OCI-LY3 (cell line): ENCODE results near the gene AGBL1.

Experiments
- H2AFZ ChIP-seq: fragments of 200-600, 300-600 bp; shearing (Covaris generic); 2 replicates; pipeline ENCODE4 v1.6.0; 2014; ENCODE audit warnings: antibody characterized with exemption, low read depth, low read length
- H3K27ac ChIP-seq: fragments of 200-600, 300-600 bp; sonication (generic); 2 replicates; pipeline ENCODE4 v1.5.1; 2014; ENCODE audit warnings: mild to moderate bottlenecking, low read length, moderate library complexity, mixed read lengths
- H3K27me3 ChIP-seq: fragments of 200-600, 300-600 bp; sonication (generic); 2 replicates; pipeline ENCODE4 v1.6.1; 2014; ENCODE audit warnings: low read depth, low read length, mixed read lengths
- H3K36me3 ChIP-seq: fragments of 200-600, 300-600 bp; sonication (generic); replicated peaks from 2 replicates; pipeline ENCODE3; 2014; ENCODE audit warnings: low read depth, low read length, mixed read lengths
- H3K4me1 ChIP-seq: fragments of 300-600, 200-600 bp; sonication (generic); 2 replicates; pipeline ENCODE4 v1.6.1; 2014; ENCODE audit warnings: low read length, mixed read lengths
- H3K4me2 ChIP-seq: fragments of 200-600, 300-600 bp; sonication (generic); 2 replicates; pipeline ENCODE4 v1.6.1; 2014; ENCODE audit warnings: low read length, mixed read lengths
- H3K4me3 ChIP-seq: fragments of 300-600, 200-600 bp; sonication (generic); 2 replicates; pipeline ENCODE4 v1.5.1; 2014; ENCODE audit warnings: antibody characterized with exemption, mild to moderate bottlenecking, low read length, moderate library complexity
- H3K79me2 ChIP-seq: fragments of 300-600, 200-600 bp; shearing (Covaris generic); 2 replicates; pipeline ENCODE4 v1.6.1; 2014; ENCODE audit warnings: mild to moderate bottlenecking, low read length, mixed read lengths
- H3K9ac ChIP-seq: fragments of 300-600, 200-600 bp; shearing (Covaris generic); 2 replicates; pipeline ENCODE4 v1.6.0; 2014; ENCODE audit warnings: mild to moderate bottlenecking, low read length, moderate library complexity
- H3K9me3 ChIP-seq: fragments of 200-600, 300-600 bp; shearing (Covaris generic); 2 replicates; pipeline ENCODE4 v1.6.1; 2014; ENCODE audit warnings: low read length, mixed read lengths; ENCODE audit not compliant: insufficient read depth
- H4K20me1 ChIP-seq: fragments of 200-600, 300-600 bp; sonication (generic); 2 replicates; pipeline ENCODE4 v1.6.1; 2016; ENCODE audit warnings: low read length, mixed read lengths; ENCODE audit not compliant: insufficient read depth
- EZH2phosphoT487 ChIP-seq: fragments of 200-600 bp; shearing (Covaris generic); IDR thresholded peaks from 2 replicates; pipeline ENCODE4 v1.6.1; 2018; ENCODE audit warnings: antibody characterized with exemption, mixed run types, low read depth
- TF ChIP-seq, protein P1 (sequence below): fragments of 200-600, 300-600 bp; sonication (generic); IDR thresholded peaks from 2 replicates; pipeline ENCODE4 v1.5.1; 2014; ENCODE audit warnings: antibody characterized with exemption, low read length, low read depth

The AGBL1 gene

DNA sequence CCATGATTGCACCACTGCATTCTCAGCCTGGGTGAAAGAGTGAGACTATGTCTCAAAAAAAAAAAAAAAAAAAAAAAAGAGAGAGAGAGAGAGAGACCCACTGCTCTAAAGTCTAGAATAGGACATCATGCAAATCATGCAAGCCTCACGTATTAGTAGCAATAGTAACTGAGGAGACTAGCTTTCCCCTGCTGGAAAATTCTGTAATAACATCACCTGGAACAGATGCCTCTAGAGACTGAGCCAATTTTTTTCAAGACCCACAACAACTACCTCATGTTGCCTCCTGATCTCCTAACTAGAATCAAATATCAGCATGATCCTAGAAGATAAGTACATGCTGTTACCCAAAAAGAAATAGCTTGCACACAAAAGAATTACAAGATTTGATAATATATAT is 461.9 kb downstream of the AGBL1 start:
- Histone ChIP-seq H2AFZ (no peak overlapping the region), H3K9ac (no peak overlapping the region), H3K27ac (no peak overlapping the region), H3K79me2 (no peaks in the 10 kb centered on the region), H3K4me2 (no peak overlapping the region), H3K4me3 (no peak overlapping the region), H3K36me3 (no peaks in the 10 kb centered on the region), H3K4me1 (no peaks in the 10 kb centered on the region), H4K20me1 (no peaks in the 10 kb centered on the region), H3K27me3 (no peaks in the 10 kb centered on the region), H3K9me3 (no peaks in the 10 kb centered on the region)
- TF ChIP-seq EZH2phosphoT487, result no peak
- TF ChIP-seq, protein P1, sequence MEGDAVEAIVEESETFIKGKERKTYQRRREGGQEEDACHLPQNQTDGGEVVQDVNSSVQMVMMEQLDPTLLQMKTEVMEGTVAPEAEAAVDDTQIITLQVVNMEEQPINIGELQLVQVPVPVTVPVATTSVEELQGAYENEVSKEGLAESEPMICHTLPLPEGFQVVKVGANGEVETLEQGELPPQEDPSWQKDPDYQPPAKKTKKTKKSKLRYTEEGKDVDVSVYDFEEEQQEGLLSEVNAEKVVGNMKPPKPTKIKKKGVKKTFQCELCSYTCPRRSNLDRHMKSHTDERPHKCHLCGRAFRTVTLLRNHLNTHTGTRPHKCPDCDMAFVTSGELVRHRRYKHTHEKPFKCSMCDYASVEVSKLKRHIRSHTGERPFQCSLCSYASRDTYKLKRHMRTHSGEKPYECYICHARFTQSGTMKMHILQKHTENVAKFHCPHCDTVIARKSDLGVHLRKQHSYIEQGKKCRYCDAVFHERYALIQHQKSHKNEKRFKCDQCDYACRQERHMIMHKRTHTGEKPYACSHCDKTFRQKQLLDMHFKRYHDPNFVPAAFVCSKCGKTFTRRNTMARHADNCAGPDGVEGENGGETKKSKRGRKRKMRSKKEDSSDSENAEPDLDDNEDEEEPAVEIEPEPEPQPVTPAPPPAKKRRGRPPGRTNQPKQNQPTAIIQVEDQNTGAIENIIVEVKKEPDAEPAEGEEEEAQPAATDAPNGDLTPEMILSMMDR, result no peak

DNA sequence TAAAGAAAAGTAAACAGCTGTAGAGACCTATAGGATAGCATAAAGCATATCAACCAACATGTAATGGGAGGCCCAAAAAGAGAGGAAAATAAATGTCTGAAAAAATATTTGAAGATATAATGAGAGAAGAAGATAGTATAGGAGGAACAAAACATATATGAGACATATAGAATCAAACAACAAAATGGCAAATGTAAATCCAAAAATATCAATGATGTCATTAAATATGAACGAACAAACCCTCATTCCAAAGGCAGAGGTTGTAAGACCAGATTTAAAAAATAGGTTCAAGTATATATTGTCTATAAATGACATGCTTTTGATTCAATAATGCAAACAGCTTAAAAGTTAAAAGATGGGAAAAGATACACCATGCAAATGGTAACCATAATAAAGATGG is 470.4 kb downstream of the AGBL1 start:
- Histone ChIP-seq H2AFZ (no peak overlapping the region), H3K27me3 (no peaks in the 10 kb centered on the region), H3K9ac (no peak overlapping the region), H3K4me3 (no peak overlapping the region), H3K4me2 (no peak overlapping the region), H3K9me3 (no peaks in the 10 kb centered on the region), H3K36me3 (no peaks in the 10 kb centered on the region), H3K27ac (no peak overlapping the region), H3K4me1 (no peaks in the 10 kb centered on the region), H4K20me1 (no peaks in the 10 kb centered on the region), H3K79me2 (no peaks in the 10 kb centered on the region)
- no peak for TF ChIP-seq EZH2phosphoT487
- TF ChIP-seq, protein P1, result no peak

DNA sequence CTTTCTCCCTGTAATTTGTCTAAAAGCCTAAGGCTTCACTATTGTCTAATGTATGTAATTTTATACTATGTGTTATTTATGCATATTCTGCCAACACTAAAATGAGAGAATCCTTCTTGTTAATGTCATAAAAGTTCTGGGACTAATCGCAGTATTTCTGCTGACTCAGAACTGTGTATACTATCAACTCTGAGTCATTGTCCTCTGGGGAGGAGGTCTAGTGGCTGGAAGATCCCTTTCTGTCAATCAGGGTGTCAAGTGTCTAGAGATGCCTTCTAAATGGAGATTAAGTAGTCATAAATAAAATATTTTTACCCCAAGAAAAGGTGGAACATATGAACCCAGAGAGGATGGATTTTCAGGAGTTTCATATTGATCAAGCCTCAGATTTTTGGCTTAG is 473.4 kb downstream of the AGBL1 start:
- Histone ChIP-seq H3K4me3 (no peak overlapping the region), H2AFZ (no peak overlapping the region), H3K4me2 (no peak overlapping the region), H3K9me3 (no peaks in the 10 kb centered on the region), H3K36me3 (no peaks in the 10 kb centered on the region), H4K20me1 (no peaks in the 10 kb centered on the region), H3K27me3 (no peaks in the 10 kb centered on the region), H3K9ac (no peak overlapping the region), H3K27ac (no peak overlapping the region), H3K79me2 (no peaks in the 10 kb centered on the region), H3K4me1 (no peaks in the 10 kb centered on the region)
- TF ChIP-seq EZH2phosphoT487, result no peak
- TF ChIP-seq, protein P1, result no peak

DNA sequence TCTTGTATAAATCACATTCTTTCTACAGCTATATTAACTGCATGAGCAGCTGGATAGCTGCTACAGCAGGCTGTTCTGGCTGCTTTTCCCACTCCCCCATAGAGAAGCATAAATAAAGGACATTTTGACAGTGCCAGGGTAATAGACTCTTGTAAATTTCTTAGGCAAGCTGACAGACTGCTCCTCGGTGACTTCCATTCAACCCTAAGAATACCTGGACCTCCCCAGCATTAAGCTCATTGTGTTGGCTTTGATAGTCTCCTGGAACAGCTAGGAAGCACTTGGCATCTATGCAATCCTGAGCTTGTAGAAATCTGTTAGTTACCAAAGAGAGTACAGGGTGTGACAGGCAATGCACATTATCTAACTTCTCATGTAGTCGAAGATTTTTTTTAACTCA is 475.4 kb downstream of the AGBL1 start:
- TF ChIP-seq EZH2phosphoT487, result no peak
- TF ChIP-seq, protein P1, result no peak
- Histone ChIP-seq H2AFZ (no peak overlapping the region), H3K79me2 (no peaks in the 10 kb centered on the region), H3K4me1 (no peaks in the 10 kb centered on the region), H3K9me3 (no peaks in the 10 kb centered on the region), H3K27ac (no peak overlapping the region), H3K4me2 (no peak overlapping the region), H3K9ac (no peak overlapping the region), H3K4me3 (no peak overlapping the region), H4K20me1 (no peaks in the 10 kb centered on the region), H3K36me3 (no peaks in the 10 kb centered on the region), H3K27me3 (no peaks in the 10 kb centered on the region)
